ENCODE results near the gene RNASE8. TPM values are rescaled to one million over a fixed set of nuclear protein-coding genes. Genes with fewer than 3 reads are reported as not detected.

RNASE8 gene
- total and polyA plus RNA-seq, 2 of the 4 experiments (the other 2 are of a cell fraction): not detected

DNA sequence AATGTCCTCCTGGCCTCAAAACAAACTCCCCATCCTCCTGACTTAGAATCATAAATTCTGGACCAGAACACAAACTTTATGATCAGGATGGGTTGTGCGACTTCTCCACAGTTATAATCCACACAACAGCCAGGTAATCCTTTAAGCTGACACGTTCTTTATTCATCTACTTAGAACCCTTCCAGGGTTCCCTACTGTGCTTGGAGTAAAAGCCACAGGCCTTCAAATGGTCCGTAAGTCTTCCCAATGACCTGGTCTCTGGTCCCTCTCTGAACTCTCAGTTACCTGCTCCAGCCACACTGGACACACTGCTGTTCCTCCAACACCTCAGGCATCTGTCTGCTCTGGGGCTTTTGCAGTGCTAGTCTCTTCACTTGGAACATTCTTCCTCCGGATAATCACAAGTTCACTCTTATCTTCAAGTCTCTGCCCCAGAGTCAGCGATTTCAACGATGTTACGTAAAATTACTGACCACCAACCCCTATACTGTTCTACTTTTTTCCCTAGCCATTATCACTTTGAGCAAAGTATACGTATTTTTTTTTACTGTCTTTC is 17.2 kb upstream of the RNASE8 start:
- no peak overlapping the region for H2BK15ac ChIP-seq (ENCODE audit: low read depth, low read length)
- H3K4me3 ChIP-seq (ENCODE audit: insufficient read depth, low read depth, low read length): no peak overlapping the region
- H4K91ac ChIP-seq (ENCODE audit: insufficient read depth, low read depth, low read length): no peak overlapping the region
- no peaks in the 10 kb centered on the region for H4K20me1 ChIP-seq (ENCODE audit: insufficient read depth, low read length)
- H3K4ac ChIP-seq (ENCODE audit: low read depth, low read length): no peak overlapping the region
- dilution Hi-C loops (cut with HindIII; ENCODE audit: low sequenced_read_pairs, unreplicated experiment) (no loop called here), intact Hi-C loops (cut with micrococcal nuclease) (loop anchor here (1.0 to 2.0 kb wide), 4 partner anchors 26 to 343 kb away; no protein-coding TSS in a partner anchor), in situ Hi-C loops (cut with MboI; ENCODE audit: low sequenced_read_pairs) (no loop called here)
- H3K36me3 ChIP-seq (ENCODE audit: control insufficient read depth, insufficient read depth, low read length): no peaks in the 10 kb centered on the region
- no peak overlapping the region for H4K5ac ChIP-seq (ENCODE audit: low read depth, low read length)
- WGBS, 2 experiments (ENCODE audit: extremely low coverage in 2 of 2, insufficient read length in 1 of 2): 82% methylated on average over 2 of the region's 8 CpGs; no CpG with 5 or more reads in 1 of the 2 experiments
- no peak overlapping the region for H3K27ac ChIP-seq (ENCODE audit: insufficient read depth, low read length)
- no peak overlapping the region for H3K4me2 ChIP-seq (ENCODE audit: low read depth, low read length)
- no peak overlapping the region for H2BK5ac ChIP-seq (ENCODE audit: low read depth, low read length, poor library complexity, severe bottlenecking)
- H3K23ac ChIP-seq (ENCODE audit: low read depth, low read length): no peak overlapping the region
- H3K14ac ChIP-seq (replicated peaks; ENCODE audit: low read depth, low read length): no peak overlapping the region
- no peak overlapping the region for H2BK120ac ChIP-seq (ENCODE audit: low read depth, low read length)
- H2AFZ ChIP-seq (replicated peaks; ENCODE audit: low read length, poor library complexity): no peak overlapping the region
- TF ChIP-seq RCOR1 (IDR thresholded peaks at IDR 0.05; ENCODE audit: insufficient replicate concordance, low read length): no peak
- TF ChIP-seq RFX5 (IDR thresholded peaks at IDR 0.05; ENCODE audit: low read depth, low read length): no peak
- TF ChIP-seq, protein P1, sequence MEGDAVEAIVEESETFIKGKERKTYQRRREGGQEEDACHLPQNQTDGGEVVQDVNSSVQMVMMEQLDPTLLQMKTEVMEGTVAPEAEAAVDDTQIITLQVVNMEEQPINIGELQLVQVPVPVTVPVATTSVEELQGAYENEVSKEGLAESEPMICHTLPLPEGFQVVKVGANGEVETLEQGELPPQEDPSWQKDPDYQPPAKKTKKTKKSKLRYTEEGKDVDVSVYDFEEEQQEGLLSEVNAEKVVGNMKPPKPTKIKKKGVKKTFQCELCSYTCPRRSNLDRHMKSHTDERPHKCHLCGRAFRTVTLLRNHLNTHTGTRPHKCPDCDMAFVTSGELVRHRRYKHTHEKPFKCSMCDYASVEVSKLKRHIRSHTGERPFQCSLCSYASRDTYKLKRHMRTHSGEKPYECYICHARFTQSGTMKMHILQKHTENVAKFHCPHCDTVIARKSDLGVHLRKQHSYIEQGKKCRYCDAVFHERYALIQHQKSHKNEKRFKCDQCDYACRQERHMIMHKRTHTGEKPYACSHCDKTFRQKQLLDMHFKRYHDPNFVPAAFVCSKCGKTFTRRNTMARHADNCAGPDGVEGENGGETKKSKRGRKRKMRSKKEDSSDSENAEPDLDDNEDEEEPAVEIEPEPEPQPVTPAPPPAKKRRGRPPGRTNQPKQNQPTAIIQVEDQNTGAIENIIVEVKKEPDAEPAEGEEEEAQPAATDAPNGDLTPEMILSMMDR (conservative IDR thresholded peaks at IDR 0.05; ENCODE audit: low read depth, low read length): no peak
- TF ChIP-seq MXI1 (IDR thresholded peaks at IDR 0.05; ENCODE audit: borderline replicate concordance, low read depth, low read length): no peak
- TF ChIP-seq CHD1 (IDR thresholded peaks at IDR 0.05; ENCODE audit: low read depth, low read length): no peak
- TF ChIP-seq BHLHE40 (IDR thresholded peaks at IDR 0.05; ENCODE audit: low read depth, low read length): no peak
- TF ChIP-seq NFE2L2 (IDR thresholded peaks at IDR 0.05; ENCODE audit: low read depth, low read length): no peak
- TF ChIP-seq, protein P2, sequence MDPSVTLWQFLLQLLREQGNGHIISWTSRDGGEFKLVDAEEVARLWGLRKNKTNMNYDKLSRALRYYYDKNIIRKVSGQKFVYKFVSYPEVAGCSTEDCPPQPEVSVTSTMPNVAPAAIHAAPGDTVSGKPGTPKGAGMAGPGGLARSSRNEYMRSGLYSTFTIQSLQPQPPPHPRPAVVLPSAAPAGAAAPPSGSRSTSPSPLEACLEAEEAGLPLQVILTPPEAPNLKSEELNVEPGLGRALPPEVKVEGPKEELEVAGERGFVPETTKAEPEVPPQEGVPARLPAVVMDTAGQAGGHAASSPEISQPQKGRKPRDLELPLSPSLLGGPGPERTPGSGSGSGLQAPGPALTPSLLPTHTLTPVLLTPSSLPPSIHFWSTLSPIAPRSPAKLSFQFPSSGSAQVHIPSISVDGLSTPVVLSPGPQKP (IDR thresholded peaks at IDR 0.05; ENCODE audit: borderline replicate concordance, low read depth, low read length): no peak
- no peak for TF ChIP-seq MAZ (IDR thresholded peaks at IDR 0.05; ENCODE audit: borderline replicate concordance, low read depth, low read length)
- TF ChIP-seq CEBPB (IDR thresholded peaks at IDR 0.05; ENCODE audit: low read depth, low read length): no peak
- TF ChIP-seq POLR2A (IDR thresholded peaks at IDR 0.05; ENCODE audit: low read depth, low read length): no peak
- no peak for TF ChIP-seq MAFK (IDR thresholded peaks at IDR 0.05; ENCODE audit: low read depth, low read length)
- TF ChIP-seq FOS (IDR thresholded peaks at IDR 0.05; ENCODE audit: low read depth, low read length): no peak
- no peak for TF ChIP-seq SMC3 (IDR thresholded peaks at IDR 0.05; ENCODE audit: low read depth, low read length)
- TF ChIP-seq, protein P3, sequence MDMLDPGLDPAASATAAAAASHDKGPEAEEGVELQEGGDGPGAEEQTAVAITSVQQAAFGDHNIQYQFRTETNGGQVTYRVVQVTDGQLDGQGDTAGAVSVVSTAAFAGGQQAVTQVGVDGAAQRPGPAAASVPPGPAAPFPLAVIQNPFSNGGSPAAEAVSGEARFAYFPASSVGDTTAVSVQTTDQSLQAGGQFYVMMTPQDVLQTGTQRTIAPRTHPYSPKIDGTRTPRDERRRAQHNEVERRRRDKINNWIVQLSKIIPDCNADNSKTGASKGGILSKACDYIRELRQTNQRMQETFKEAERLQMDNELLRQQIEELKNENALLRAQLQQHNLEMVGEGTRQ (IDR thresholded peaks at IDR 0.05; ENCODE audit: low read depth, low read length): no peak
- TF ChIP-seq RAD21 (IDR thresholded peaks at IDR 0.05; ENCODE audit: low read length): no peak
- H3K18ac ChIP-seq (ENCODE audit: low read depth, low read length): no peak overlapping the region
- H2BK20ac ChIP-seq (ENCODE audit: low read depth, low read length): no peak overlapping the region
- H3K9me3 ChIP-seq (ENCODE audit: control insufficient read depth, insufficient read depth, low read length): no peaks in the 10 kb centered on the region
- H3K27me3 ChIP-seq (ENCODE audit: control insufficient read depth, insufficient read depth, low read length): peaks cover 33% of the 10 kb centered on the region
- H3K56ac ChIP-seq (ENCODE audit: extremely low read depth, insufficient read depth, low read length): no peak overlapping the region
- peaks cover 2% of the 10 kb centered on the region; the same call in 1 of the 2 replicates for H3K4me1 ChIP-seq (ENCODE audit: control insufficient read depth, insufficient read depth, low read length)
- no peaks in the 10 kb centered on the region for H3K9me1 ChIP-seq (ENCODE audit: insufficient read depth, low read length)
- no peak overlapping the region for H4K8ac ChIP-seq (ENCODE audit: low read depth in 2 of 2, low read length in 2 of 2)
- DNase-seq: no peak
- ATAC-seq (ENCODE audit: low read depth): no peak
- POLR2A ChIA-PET (ENCODE audit: unreplicated experiment): no interaction called here
- H3K79me1 ChIP-seq (ENCODE audit: low read depth in 1 of 2, low read length in 2 of 2): no peaks in the 10 kb centered on the region
- BruUV-seq (replicated peaks): no TSS peak
- no peak overlapping the region for H2AK5ac ChIP-seq (ENCODE audit: low read depth, low read length)
- no peak overlapping the region for H2AK9ac ChIP-seq (replicated peaks; ENCODE audit: low read depth, low read length, poor library complexity)
- H3K9ac ChIP-seq (ENCODE audit: low read depth, low read length): no peak overlapping the region
- CTCF ChIA-PET: interaction anchor here (0.7 to 3.7 kb wide), 10 partner anchors 9 to 349 kb away, joined by 3 to 37 read pairs (median 4); no protein-coding TSS in a partner anchor
